Stimulated activated CD8-positive, alpha-beta memory T cell treated with anti-CD3 and anti-CD28 coated beads, Interleukin-2, amount 100 ng/mL, for 48 hours (primary cell): ENCODE results near the gene SETD5.

ENCODE experiments used
- DNase-seq, 2 donors: peaks; one replicate each; pipeline ENCODE4 v3.0.0-alpha.2; 2020; ENCODE audit warnings: low read depth in 2 of 2

SETD5 gene

DNA sequence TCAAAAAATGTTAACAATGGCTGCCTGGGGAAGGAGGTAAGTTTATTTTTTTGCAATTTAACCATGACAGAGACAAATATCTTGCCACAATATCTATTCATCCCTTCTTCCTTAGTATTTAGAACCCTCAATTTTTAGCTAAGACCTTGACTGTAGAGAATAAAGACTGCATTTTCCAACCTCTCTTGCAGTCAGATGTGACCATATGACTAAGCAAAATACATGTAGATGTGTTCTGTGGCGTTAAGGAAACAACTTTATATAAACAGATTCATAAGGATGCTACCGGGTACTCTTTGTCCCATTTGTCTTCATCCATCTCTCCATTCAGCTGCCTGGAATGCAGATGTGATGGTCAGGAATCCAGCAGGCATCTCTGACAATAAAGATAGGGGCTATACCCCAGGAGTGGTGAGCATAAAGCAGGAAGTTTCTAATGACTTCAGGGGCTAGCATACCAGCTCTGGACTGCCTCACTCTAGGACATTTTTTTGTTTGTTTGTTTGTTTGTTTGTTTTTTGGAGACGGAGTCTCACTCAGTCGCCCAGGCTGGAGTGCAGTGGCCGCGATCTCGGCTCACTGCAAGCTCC is 115.1 kb downstream of the SETD5 start:
- no peak for DNase-seq

DNA sequence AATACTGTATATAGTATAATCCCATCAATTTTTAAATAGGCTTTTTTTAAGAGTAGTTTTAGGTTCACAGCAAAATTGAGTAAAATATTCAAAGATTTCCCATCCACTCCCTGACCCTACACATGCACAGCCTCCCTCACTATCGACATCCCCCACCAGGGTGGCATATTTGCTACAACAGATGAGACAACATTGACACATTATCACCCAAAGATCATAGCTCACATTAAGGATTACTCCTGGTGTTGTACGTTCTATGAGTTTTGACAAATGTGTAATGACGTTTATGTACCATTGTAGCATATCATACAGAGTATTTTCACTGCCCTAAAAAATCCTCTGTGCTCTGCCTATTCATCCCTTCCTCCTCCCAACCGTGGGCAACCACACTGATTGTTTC is 116.9 kb downstream of the SETD5 start:
- DNase-seq, result no peak

DNA sequence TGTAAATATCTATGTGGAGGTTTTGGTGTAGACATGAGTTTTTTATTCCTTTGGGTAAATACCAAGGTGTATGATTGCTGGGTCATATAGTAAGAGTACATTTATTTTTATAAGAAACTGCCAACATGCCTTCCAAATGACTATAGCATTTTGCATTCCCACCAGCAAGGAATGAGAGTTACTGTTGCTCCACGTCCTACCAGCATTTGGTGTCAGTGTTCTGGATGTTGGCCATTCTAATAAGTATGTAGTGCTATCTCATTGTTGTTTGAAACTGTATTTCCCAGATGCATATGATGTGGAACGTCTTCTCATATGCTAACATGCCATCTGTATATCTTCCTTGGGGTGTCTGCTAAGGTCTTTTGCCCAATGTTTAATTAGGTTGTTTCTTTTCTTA is 117.5 kb downstream of the SETD5 start:
- DNase-seq, result no peak

DNA sequence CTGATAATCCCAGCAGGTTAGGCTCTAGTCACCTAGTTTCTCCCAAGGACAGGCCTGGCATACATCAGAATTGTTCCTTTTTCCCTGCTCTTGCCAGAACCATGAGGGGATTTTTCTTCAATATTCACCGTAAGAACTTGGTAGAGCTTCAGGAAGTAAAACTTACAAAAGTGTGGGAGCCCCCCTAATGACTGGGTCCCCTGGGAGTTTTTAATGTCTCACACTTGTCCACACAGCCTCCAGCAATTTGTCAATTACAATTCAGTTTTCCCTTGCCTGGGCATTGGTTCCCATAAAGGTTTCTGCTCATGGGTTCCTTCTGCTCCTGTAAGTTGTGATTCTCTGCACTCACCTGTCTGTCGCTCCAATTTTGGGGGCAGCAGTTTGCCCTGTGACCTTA is 127.7 kb downstream of the SETD5 start:
- no peak for DNase-seq
